G401.6 (cell line): ENCODE results near the gene IPPK.

ENCODE experiments used
- FAIRE-seq: peaks from 2 replicates; lab custom pipeline; 2012; peaks lifted over from hg19 to GRCh38; lab: Jason Lieb, UNC

Gene IPPK

GRCh38 chr9:92685022-92685421 lies 15.1 kb upstream of the IPPK start:
- no peak for FAIRE-seq

- FAIRE-seq, result no peak
These were observed 12.3 kb upstream of the IPPK start for GRCh38 chr9:92682269-92682668.

GRCh38 chr9:92680166-92681119 lies 10.5 kb upstream of the IPPK start:
- FAIRE-seq, result no peak

GRCh38 chr9:92679413-92680165 lies 9.7 kb upstream of the IPPK start:
- FAIRE-seq, result no peak

- no peak for FAIRE-seq
These were observed 1.4 kb upstream of the IPPK start for GRCh38 chr9:92671323-92671722.

- no peak for FAIRE-seq
These were observed 423 bp downstream of the IPPK start for GRCh38 chr9:92669527-92669889.

- no peak for FAIRE-seq
These were observed 995 bp downstream of the IPPK start for GRCh38 chr9:92668746-92669526.

GRCh38 chr9:92666912-92667532 lies 2.9 kb downstream of the IPPK start:
- FAIRE-seq, result no peak

- no peak for FAIRE-seq
These were observed 3.7 kb downstream of the IPPK start for GRCh38 chr9:92666236-92666635.

GRCh38 chr9:92665836-92666235 lies 4.1 kb downstream of the IPPK start:
- FAIRE-seq, result no peak

GRCh38 chr9:92664394-92665152 lies 5.4 kb downstream of the IPPK start:
- no peak for FAIRE-seq

- FAIRE-seq, result no peak
These were observed 6.0 kb downstream of the IPPK start for GRCh38 chr9:92663951-92664350.

- no peak for FAIRE-seq
These were observed 6.8 kb downstream of the IPPK start for GRCh38 chr9:92663126-92663525.

GRCh38 chr9:92661743-92662142 lies 8.2 kb downstream of the IPPK start:
- FAIRE-seq, result no peak

- no peak for FAIRE-seq
These were observed 8.8 kb downstream of the IPPK start for GRCh38 chr9:92661127-92661526.

- no peak for FAIRE-seq
These were observed 9.7 kb downstream of the IPPK start for GRCh38 chr9:92660266-92660665.

- FAIRE-seq, result no peak
These were observed 10.3 kb downstream of the IPPK start for GRCh38 chr9:92659601-92660000.

GRCh38 chr9:92658611-92659010 lies 11.3 kb downstream of the IPPK start:
- no peak for FAIRE-seq

GRCh38 chr9:92658176-92658575 lies 11.8 kb downstream of the IPPK start:
- no peak for FAIRE-seq

GRCh38 chr9:92657296-92658094 lies 12.4 kb downstream of the IPPK start:
- FAIRE-seq, result no peak

GRCh38 chr9:92656537-92656925 lies 13.4 kb downstream of the IPPK start:
- FAIRE-seq, result no peak
